Chondrocyte (in vitro differentiated cells): ENCODE results near the gene CREB3L2. TPM values are rescaled to one million over a fixed set of nuclear protein-coding genes. Genes with fewer than 3 reads are reported as not detected.

Experiments used
- DNase-seq: peaks from one replicate; pipeline ENCODE4 v3.0.0; 2021; ENCODE audit warnings: mixed read lengths, low spot score
- H3K27ac Mint-ChIP-seq: one replicate; pipeline ENCODE4 v1.8.0; 2021; ENCODE audit warnings: mild to moderate bottlenecking, moderate library complexity, mixed read lengths; ENCODE audit not compliant: unreplicated experiment
- H3K27me3 Mint-ChIP-seq: 2 replicates; pipeline ENCODE4 v1.8.0; 2021; ENCODE audit warnings: low read depth, mixed read lengths
- H3K36me3 Mint-ChIP-seq: 2 replicates; pipeline ENCODE4 v1.8.0; 2021; ENCODE audit warnings: low read depth, mixed read lengths
- H3K4me1 Mint-ChIP-seq: 2 replicates; pipeline ENCODE4 v1.8.0; 2021; ENCODE audit warnings: low read depth, mild to moderate bottlenecking, mixed read lengths
- H3K4me3 Mint-ChIP-seq: one replicate; pipeline ENCODE4 v1.8.0; 2021; ENCODE audit warnings: mild to moderate bottlenecking, moderate library complexity, mixed read lengths; ENCODE audit not compliant: unreplicated experiment
- H3K9me3 Mint-ChIP-seq: 2 replicates; pipeline ENCODE4 v1.8.0; 2021; ENCODE audit warnings: low read depth, mixed read lengths
- CTCF ChIP-seq: fragments of 200-600 bp; sonication (generic); IDR thresholded peaks from 2 replicates; pipeline ENCODE4 v1.5.0; 2021; ENCODE audit warnings: antibody characterized with exemption, mild to moderate bottlenecking, moderate library complexity
- total RNA-seq: library from RNA; stranded (reverse); gene quantifications from 3 replicates; pipeline ENCODE4 v1.2.1, GENCODE V29; 2021

CREB3L2 gene
- total RNA-seq, 1 donor from 2014 or later = 217 TPM

- DNase-seq = no peak
- H3K27me3 Mint-ChIP-seq = no peaks in the 10 kb centered on the region
Observed at GRCh38 chr7:137844677-137845425, 157.0 kb downstream of the CREB3L2 start.

DNA sequence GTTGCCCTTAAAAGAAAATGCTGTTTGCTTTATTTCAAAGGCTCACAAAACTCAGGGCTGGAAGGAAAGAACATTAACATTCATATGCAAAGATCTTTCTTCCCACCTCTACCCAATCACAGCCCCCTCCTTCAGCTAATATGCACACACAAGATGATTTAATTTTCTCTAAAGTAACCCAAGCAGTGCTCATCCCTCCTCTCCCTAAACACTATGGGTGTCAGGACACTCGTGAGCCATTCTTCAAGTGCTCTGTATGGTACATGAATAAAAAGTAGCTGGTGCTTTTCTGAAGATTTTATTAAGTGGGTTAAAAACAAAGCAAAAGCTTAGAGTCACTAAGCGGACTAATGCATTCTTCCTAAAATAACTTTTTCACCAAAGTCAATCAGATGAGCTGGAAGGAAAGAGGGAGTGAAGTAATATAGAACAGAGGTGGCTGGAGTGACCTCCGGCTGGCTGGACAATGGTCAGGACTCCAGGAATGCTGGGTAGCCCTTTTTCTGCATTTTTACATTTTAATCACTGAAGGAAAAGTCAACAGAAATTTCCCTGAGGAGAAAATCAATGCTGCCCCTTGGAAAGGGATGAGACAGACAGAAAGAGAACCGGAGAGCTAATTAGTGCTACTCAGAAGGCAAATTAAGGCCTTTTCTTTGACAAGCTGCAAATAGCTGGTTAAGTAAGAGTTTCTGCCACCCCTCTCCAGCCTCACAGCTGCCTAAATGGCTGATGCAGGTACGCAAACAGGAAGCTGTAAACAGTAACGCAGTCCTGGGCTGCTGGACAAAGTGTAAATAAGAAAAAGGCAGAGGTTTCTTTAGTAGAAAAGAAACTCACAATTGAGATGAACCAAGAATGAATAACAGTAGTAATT lies 161.7 kb downstream of the CREB3L2 start:
- no peak for TF ChIP-seq CTCF
- Mint-ChIP-seq H3K4me3 (no peak overlapping the region), H3K9me3 (no peaks in the 10 kb centered on the region), H3K4me1 (peaks cover 65% of the 10 kb centered on the region), H3K36me3 (peaks cover 16% of the 10 kb centered on the region), H3K27me3 (no peaks in the 10 kb centered on the region), H3K27ac (peak overlapping the region; percentile 76)
- no peak for DNase-seq

More at GRCh38 chr7:137844677-137845425, 157.0 kb downstream of the CREB3L2 start:
- H3K4me1 Mint-ChIP-seq = peaks cover 51% of the 10 kb centered on the region
- no peaks in the 10 kb centered on the region for H3K9me3 Mint-ChIP-seq
- no peak overlapping the region for H3K4me3 Mint-ChIP-seq
- H3K36me3 Mint-ChIP-seq = peaks cover 12% of the 10 kb centered on the region
- H3K27ac Mint-ChIP-seq = peak overlapping the region; percentile 68
- TF ChIP-seq CTCF = no peak

- Mint-ChIP-seq H3K4me1 (peaks cover 62% of the 10 kb centered on the region), H3K27me3 (no peaks in the 10 kb centered on the region), H3K27ac (peak overlapping the region; percentile 43), H3K36me3 (peaks cover 19% of the 10 kb centered on the region), H3K9me3 (no peaks in the 10 kb centered on the region), H3K4me3 (no peak overlapping the region)
- TF ChIP-seq CTCF = no peak
- DNase-seq = no peak
Observed at GRCh38 chr7:137838706-137839315, 163.1 kb downstream of the CREB3L2 start.

GRCh38 chr7:137836541-137836940 lies 165.3 kb downstream of the CREB3L2 start:
- no peaks in the 10 kb centered on the region for H3K27me3 Mint-ChIP-seq
- no peak for DNase-seq
- H3K4me1 Mint-ChIP-seq = peaks cover 57% of the 10 kb centered on the region
- H3K9me3 Mint-ChIP-seq = peaks cover 10% of the 10 kb centered on the region
- no peak overlapping the region for H3K4me3 Mint-ChIP-seq
- TF ChIP-seq CTCF = no peak
- peak overlapping the region; percentile 84 for H3K27ac Mint-ChIP-seq
- H3K36me3 Mint-ChIP-seq = peaks cover 28% of the 10 kb centered on the region

GRCh38 chr7:137836113-137836509 lies 165.8 kb downstream of the CREB3L2 start:
- Mint-ChIP-seq H3K4me3 (no peak overlapping the region), H3K9me3 (peaks cover 12% of the 10 kb centered on the region), H3K36me3 (peaks cover 31% of the 10 kb centered on the region), H3K27ac (peak overlapping the region; percentile 84), H3K4me1 (peaks cover 59% of the 10 kb centered on the region), H3K27me3 (no peaks in the 10 kb centered on the region)
- no peak for TF ChIP-seq CTCF
- no peak for DNase-seq
